H1 (cell line): ENCODE results near the gene LMAN1. TPM values are rescaled to one million over a fixed set of nuclear protein-coding genes. Genes with fewer than 3 reads are reported as not detected.

ENCODE experiments used
- CTCF ChIA-PET: fragments of 300-600 bp; sonication (Branson Sonifier 250); formaldehyde crosslinking; loops from one replicate; lab custom pipeline; 2021; ENCODE audit not compliant: partially characterized antibody; lab: Charles Lee
- POLR2A ChIA-PET: fragments of 300-600 bp; sonication (Branson Sonifier 250); formaldehyde crosslinking; loops from one replicate; lab custom pipeline; 2021; ENCODE audit warnings: inconsistent platforms; ENCODE audit not compliant: partially characterized antibody; lab: Charles Lee
- DNase-seq, 2 experiments: peaks; one replicate each; pipeline versions ENCODE4 v3.0.0 to v3.0.0-alpha.2; 2010 to 2022; ENCODE audit warnings: low spot score in 2 of 2, low read depth in 1 of 2, mixed read lengths in 1 of 2
- FAIRE-seq: peaks from 2 replicates; lab custom pipeline; 2011; peaks lifted over from hg19 to GRCh38; lab: Jason Lieb, UNC
- H2AFZ ChIP-seq: 2 replicates; pipeline ENCODE4 v1.8.1; 2012; ENCODE audit warnings: low read length, inconsistent platforms
- H2AK5ac ChIP-seq: 2 replicates; pipeline ENCODE4 v1.6.1; 2013; ENCODE audit warnings: low read depth, low read length
- H2BK120ac ChIP-seq: replicated peaks from 2 replicates; pipeline ENCODE3; 2013; ENCODE audit warnings: low read depth, low read length, inconsistent platforms
- H2BK12ac ChIP-seq: 2 replicates; pipeline ENCODE4 v1.6.1; 2013; ENCODE audit warnings: low read depth, low read length
- H2BK15ac ChIP-seq: 2 replicates; pipeline ENCODE4 v1.6.1; 2013; ENCODE audit warnings: low read length
- H2BK20ac ChIP-seq: 2 replicates; pipeline ENCODE4 v1.6.1; 2013; ENCODE audit warnings: low read length
- H2BK5ac ChIP-seq: 2 replicates; pipeline ENCODE4 v1.6.1; 2013; ENCODE audit warnings: low read depth, low read length
- H3K14ac ChIP-seq: 2 replicates; pipeline ENCODE4 v1.6.1; 2013; ENCODE audit warnings: inconsistent platforms; ENCODE audit not compliant: insufficient read length
- H3K18ac ChIP-seq: 2 replicates; pipeline ENCODE4 v1.6.1; 2013; ENCODE audit warnings: low read length; ENCODE audit errors: extremely low read depth
- H3K23ac ChIP-seq: 2 replicates; pipeline ENCODE4 v1.6.1; 2013; ENCODE audit warnings: inconsistent platforms; ENCODE audit not compliant: insufficient read length
- H3K23me2 ChIP-seq: 2 replicates; pipeline ENCODE4 v1.6.1; 2013; ENCODE audit warnings: low read depth, low read length
- H3K27ac ChIP-seq: 2 replicates; pipeline ENCODE4 v1.6.1; 2011; ENCODE audit warnings: low read depth, low read length, inconsistent platforms
- H3K27me3 ChIP-seq, 4 experiments: replicated peaks in 1 of 4; 1 replicate in 1 of 4; 2 replicates in 3 of 4; pipeline versions ENCODE4 v1.6.1 to v1.8.1; 2011 to 2013; ENCODE audit warnings: low read length in 3 of 4, mild to moderate bottlenecking in 3 of 4, inconsistent platforms in 2 of 4, mixed read lengths in 2 of 4, moderate library complexity in 1 of 4; ENCODE audit not compliant: control insufficient read depth in 3 of 4, insufficient read depth in 3 of 4; ENCODE audit errors: extremely low read depth in 1 of 4
- H3K36me3 ChIP-seq, 4 experiments: 2 replicates each; pipeline versions ENCODE4 v1.6.1 to v1.8.1; 2011 to 2013; ENCODE audit warnings: mild to moderate bottlenecking in 4 of 4, low read length in 3 of 4, moderate library complexity in 2 of 4, control low read depth in 1 of 4, inconsistent platforms in 1 of 4; ENCODE audit not compliant: insufficient read depth in 4 of 4, control insufficient read depth in 2 of 4
- H3K4ac ChIP-seq: replicated peaks from 2 replicates; pipeline ENCODE3; 2013; ENCODE audit warnings: low read length, low read depth, mixed read lengths, inconsistent platforms; ENCODE audit not compliant: insufficient read length
- H3K4me1 ChIP-seq, 4 experiments: replicated peaks in 1 of 4; 1 replicate in 1 of 4; 2 replicates in 3 of 4; pipeline versions ENCODE4 v1.6.1 to v1.8.1; 2011 to 2013; ENCODE audit warnings: low read length in 3 of 4, inconsistent platforms in 2 of 4, mixed read lengths in 1 of 4; ENCODE audit not compliant: insufficient read depth in 4 of 4, control insufficient read depth in 3 of 4
- H3K4me2 ChIP-seq, 2 experiments: 2 replicates each; pipeline versions ENCODE4 v1.6.1 to v1.8.1; 2011 to 2013; ENCODE audit warnings: low read depth in 2 of 2, low read length in 2 of 2, control low read depth in 1 of 2, inconsistent platforms in 1 of 2, mild to moderate bottlenecking in 1 of 2; ENCODE audit not compliant: insufficient read depth in 1 of 2
- H3K4me3 ChIP-seq, 4 experiments: fragments of 200-600, 300-600 bp in 1 of 4; sonication (generic), shearing (Covaris generic), sonication (Bioruptor Twin) in 1 of 4; 2 replicates each; pipeline versions ENCODE4 v1.5.1 to v1.8.1; 2011 to 2016; ENCODE audit warnings: low read length in 4 of 4, low read depth in 3 of 4, control low read depth in 2 of 4, inconsistent platforms in 2 of 4, mild to moderate bottlenecking in 2 of 4, mixed read lengths in 1 of 4, moderate library complexity in 1 of 4; ENCODE audit not compliant: insufficient read depth in 2 of 4; ENCODE audit errors: extremely low read depth in 1 of 4
- H3K56ac ChIP-seq: replicated peaks from 2 replicates; pipeline ENCODE3; 2013; ENCODE audit warnings: low read depth, mild to moderate bottlenecking, mixed read lengths, low read length, inconsistent platforms; ENCODE audit not compliant: insufficient read length
- H3K79me1 ChIP-seq: 2 replicates; pipeline ENCODE4 v1.6.1; 2013; ENCODE audit warnings: low read depth, low read length, control low read depth
- H3K79me2 ChIP-seq, 2 experiments: 2 replicates each; pipeline versions ENCODE4 v1.6.1 to v1.8.1; 2012 to 2013; ENCODE audit warnings: low read length in 2 of 2, mild to moderate bottlenecking in 2 of 2, inconsistent platforms in 1 of 2; ENCODE audit not compliant: insufficient read depth in 2 of 2, control insufficient read depth in 1 of 2
- H3K9ac ChIP-seq, 4 experiments: replicated peaks in 1 of 4; 1 replicate in 1 of 4; 2 replicates in 3 of 4; pipeline versions ENCODE4 v1.6.1 to v1.8.1; 2011 to 2013; ENCODE audit warnings: low read depth in 3 of 4, low read length in 3 of 4, control low read depth in 2 of 4, mild to moderate bottlenecking in 2 of 4, moderate library complexity in 2 of 4, inconsistent platforms in 1 of 4; ENCODE audit errors: extremely low read depth in 1 of 4
- H3K9me3 ChIP-seq, 2 experiments: 2 replicates each; pipeline versions ENCODE4 v1.6.1 to v1.8.1; 2012 to 2013; ENCODE audit warnings: mild to moderate bottlenecking in 2 of 2, moderate library complexity in 2 of 2, control low read depth in 1 of 2, inconsistent platforms in 1 of 2, low read depth in 1 of 2, low read length in 1 of 2, mixed read lengths in 1 of 2; ENCODE audit not compliant: insufficient read depth in 2 of 2
- H4K20me1 ChIP-seq, 2 experiments: replicated peaks in 1 of 2; 2 replicates each; pipeline versions ENCODE3 to v1.8.1; 2011 to 2013; ENCODE audit warnings: inconsistent platforms in 2 of 2, low read length in 2 of 2, mild to moderate bottlenecking in 1 of 2; ENCODE audit not compliant: insufficient read depth in 2 of 2, control insufficient read depth in 1 of 2
- H4K5ac ChIP-seq: 2 replicates; pipeline ENCODE4 v1.6.1; 2013; ENCODE audit warnings: low read length, low read depth, mixed read lengths, inconsistent platforms; ENCODE audit not compliant: insufficient read length
- H4K8ac ChIP-seq: 2 replicates; pipeline ENCODE4 v1.8.0; 2013; ENCODE audit warnings: mild to moderate bottlenecking, moderate library complexity, low read length, inconsistent platforms; ENCODE audit not compliant: insufficient read depth; ENCODE audit errors: extremely low read depth
- H4K91ac ChIP-seq: replicated peaks from 2 replicates; pipeline ENCODE3; 2013; ENCODE audit warnings: low read length, mixed read lengths, inconsistent platforms; ENCODE audit not compliant: insufficient read length
- BCL11A ChIP-seq, 2 experiments: IDR thresholded peaks; one replicate each; pipeline ENCODE4 v1.6.1; 2011; ENCODE audit warnings: low read depth in 2 of 2, low read length in 2 of 2, mild to moderate bottlenecking in 2 of 2
- CHD1 ChIP-seq: IDR thresholded peaks from 2 replicates; pipeline ENCODE4 v1.6.1; 2012; ENCODE audit warnings: low read depth, low read length, improper control_type of control experiment
- E2F6 ChIP-seq: IDR thresholded peaks from 2 replicates; pipeline ENCODE4 v1.6.1; 2012; ENCODE audit warnings: inconsistent platforms
- EGR1 ChIP-seq: IDR thresholded peaks from 2 replicates; pipeline ENCODE4 v1.6.1; 2011; ENCODE audit warnings: low read depth, low read length, borderline replicate concordance
- EP300 ChIP-seq, 2 experiments: IDR thresholded peaks; 1 replicate in 1 of 2; 2 replicates in 1 of 2; pipeline ENCODE4 v1.6.1; 2011 to 2012; ENCODE audit warnings: low read depth in 2 of 2, low read length in 2 of 2, mild to moderate bottlenecking in 2 of 2, borderline replicate concordance in 1 of 2, inconsistent platforms in 1 of 2, moderate library complexity in 1 of 2
- HDAC6 ChIP-seq: IDR thresholded peaks from one replicate; pipeline ENCODE4 v1.7.1; 2012; ENCODE audit warnings: low read depth, mild to moderate bottlenecking, inconsistent platforms, low read length, moderate library complexity
- POU5F1 ChIP-seq: IDR thresholded peaks from 2 replicates; pipeline ENCODE4 v1.6.1; 2011; ENCODE audit warnings: low read depth, mild to moderate bottlenecking, low read length, moderate library complexity
- SIN3A ChIP-seq, 2 experiments: IDR thresholded peaks in 1 of 2; conservative IDR thresholded peaks in 1 of 2; 2 replicates each; pipeline ENCODE4 v1.6.1; 2011 to 2012; ENCODE audit warnings: low read length in 2 of 2, improper control_type of control experiment in 1 of 2, low read depth in 1 of 2, mild to moderate bottlenecking in 1 of 2
- SIX5 ChIP-seq: IDR thresholded peaks from 2 replicates; pipeline ENCODE4 v1.6.1; 2011; ENCODE audit warnings: mild to moderate bottlenecking, low read depth, low read length
- SP2 ChIP-seq: IDR thresholded peaks from 2 replicates; pipeline ENCODE4 v1.6.1; 2012; ENCODE audit warnings: mild to moderate bottlenecking, low read length, inconsistent platforms
- SRF ChIP-seq: IDR thresholded peaks from 2 replicates; pipeline ENCODE4 v1.6.1; 2011; ENCODE audit warnings: mild to moderate bottlenecking, low read depth, low read length, moderate library complexity
- ZNF274 ChIP-seq: IDR thresholded peaks from 2 replicates; pipeline ENCODE4 v1.7.0; 2012; ENCODE audit warnings: low read length, borderline replicate concordance; ENCODE audit errors: extremely low read depth
- WGBS, 2 experiments: shearing (Covaris generic) in 1 of 2; methylation state at CpG; one replicate each; pipeline versions ENCODE4 v1.1.6 to v1.1.7; 2013 to 2015; ENCODE audit warnings: low lambda C conversion rate in 2 of 2, mixed read lengths in 2 of 2, inconsistent platforms in 1 of 2, low coverage in 1 of 2, missing lambda C conversion rate in 1 of 2; ENCODE audit not compliant: insufficient replicate concordance in 2 of 2, insufficient coverage in 1 of 2, insufficient read length in 1 of 2; ENCODE audit errors: extremely low coverage in 1 of 2, missing lambda C conversion rate in 1 of 2; 5-methylcytosine and 5-hydroxymethylcytosine counted together
- polyA plus RNA-seq, 7 experiments: library from polyadenylated mRNA; depleted of rRNA in 3 of 7; stranded (reverse) in 5 of 7; unstranded in 2 of 7; fragments of >200 nt in 5 of 7; fragments of 200-250 nt in 2 of 7; gene quantifications; 1 replicate in 5 of 7; 2 replicates in 1 of 7; 4 replicates in 1 of 7; pipeline versions ENCODE4 v1.2.1 to v1.2.3, GENCODE V29; 2011 to 2013; ENCODE audit warnings: missing spikeins in 2 of 7, mixed read lengths in 2 of 7
- total RNA-seq: library from RNA; stranded (reverse); fragmentation: NEBNext Ultra II Directional; extraction: Animal tissue kit (Norgen Biotek cat#: 25700); gene quantifications from 2 replicates; pipeline ENCODE4 v1.2.1, GENCODE V29; 2021

The LMAN1 gene
- total and polyA plus RNA-seq, 2 of the 8 experiments (the other 6 are each of a cell fraction or from before 2014, with no cell fraction given) = 20.3 to 73.6 TPM

GRCh38 chr18:59379772-59380522, 20.9 kb upstream of the LMAN1 start:
- no peak overlapping the region for H4K8ac ChIP-seq
- CTCF ChIA-PET = interaction anchor here (1.9 kb wide), 1 partner anchor 8 kb away, joined by 5 read pairs; no protein-coding TSS in a partner anchor
- H2BK5ac ChIP-seq = no peak overlapping the region
- no peak overlapping the region for H3K18ac ChIP-seq
- H3K4me1 ChIP-seq = peaks cover 0 to 3% (median 0%) of the 10 kb centered on the region in 4 experiments; a peak in 1 of 7 replicates
- H3K27me3 ChIP-seq = peaks cover 0 to 4% (median 0%) of the 10 kb centered on the region in 4 experiments; a peak in 2 of 7 replicates
- H3K4me2 ChIP-seq = no peak overlapping the region
- H3K23me2 ChIP-seq = no peaks in the 10 kb centered on the region
- H4K20me1 ChIP-seq = no peaks in the 10 kb centered on the region
- no peak overlapping the region for H3K27ac ChIP-seq
- no peak overlapping the region for H3K4ac ChIP-seq
- no peak overlapping the region for H2AFZ ChIP-seq
- no peak overlapping the region for H2BK20ac ChIP-seq
- no peak overlapping the region for H4K91ac ChIP-seq
- H3K79me2 ChIP-seq = no peaks in the 10 kb centered on the region
- H2BK15ac ChIP-seq = no peak overlapping the region
- no peak overlapping the region for H3K9ac ChIP-seq
- DNase-seq = no peak
- H3K14ac ChIP-seq = no peak overlapping the region
- H4K5ac ChIP-seq = no peak overlapping the region
- H3K36me3 ChIP-seq = no peaks in the 10 kb centered on the region
- no peaks in the 10 kb centered on the region for H3K79me1 ChIP-seq
- no peak for FAIRE-seq
- no peak overlapping the region for H3K23ac ChIP-seq
- no peak overlapping the region for H2BK120ac ChIP-seq
- no peak overlapping the region for H3K56ac ChIP-seq
- no peak overlapping the region for H3K4me3 ChIP-seq
- POLR2A ChIA-PET = no interaction called here
- H2BK12ac ChIP-seq = no peak overlapping the region
- no peaks in the 10 kb centered on the region for H3K9me3 ChIP-seq
- WGBS, 2 experiments = 90% methylated on average over 3 of the region's 3 CpGs; no CpG with 5 or more reads in 1 of the 2 experiments
- H2AK5ac ChIP-seq = no peak overlapping the region
- TF ChIP-seq HDAC6 = no peak
- no peak for TF ChIP-seq SIX5
- no peak for TF ChIP-seq SP2
- no peak for TF ChIP-seq E2F6
- no peak for TF ChIP-seq ZNF274
- no peak for TF ChIP-seq SRF
- TF ChIP-seq EGR1 = no peak
- TF ChIP-seq SIN3A (conservative IDR thresholded peaks at IDR 0.05 in 1 of 2, IDR thresholded peaks at IDR 0.05 in 1 of 2; ENCODE audit: low read depth in 1 of 2, low read length in 2 of 2) = no peak
- TF ChIP-seq CHD1 = no peak
- TF ChIP-seq EP300 (IDR thresholded peaks at IDR 0.05; ENCODE audit: borderline replicate concordance in 1 of 2, low read depth in 2 of 2, low read length in 2 of 2) = no peak
- TF ChIP-seq POU5F1 = no peak
- no peak for TF ChIP-seq BCL11A (IDR thresholded peaks at IDR 0.05; ENCODE audit: low read depth in 2 of 2, low read length in 2 of 2)
